Caki2 (cell line): Measurements from ENCODE around the gene TDRD12. TPM values are rescaled to one million over a fixed set of nuclear protein-coding genes. Genes with fewer than 3 reads are reported as not detected.
A peak's percentile ranks its signal among the peaks of the same experiment; 100 is the strongest.
"Not testable (repeated sequence)": the region's sequence is repeated elsewhere in the genome, so short reads cannot be mapped to it uniquely, and the experiment has no call there.

Source experiments
- DNase-seq: peaks from one replicate; pipeline ENCODE4 v3.0.0-alpha.2; 2015; ENCODE audit warnings: low read depth
- in situ Hi-C: cut with HindIII; loops from 2 replicates; pipeline ENCODE4 v1.10.0; 2016; ENCODE audit warnings: low sequenced_read_pairs, low pct_unique_long_range_greater_than_20kb, mixed read lengths
- total RNA-seq: library from RNA; depleted of rRNA; stranded (reverse); fragments of >200 nt; shearing (Covaris generic); gene quantifications from 2 replicates; pipeline ENCODE4 v1.2.3, GENCODE V29; 2014; ENCODE audit warnings: low replicate concordance

TDRD12 gene
- total RNA-seq, 1 experiment from 2014 or later = 4.4 TPM

- in situ Hi-C loops = no loop called here
- peak; percentile 76 for DNase-seq
Observed at GRCh38 chr19:32691952-32692726, 27.4 kb upstream of the TDRD12 start.

GRCh38 chr19:32692727-32693061 is 26.9 kb upstream of the TDRD12 start:
- no peak for DNase-seq
- in situ Hi-C loops = no loop called here

- in situ Hi-C loops = not testable (repeated sequence)
- DNase-seq = peak; percentile 43
Observed at GRCh38 chr19:32693151-32694108, 26.1 kb upstream of the TDRD12 start.

- in situ Hi-C loops, DNase-seq: not testable (repeated sequence)
Observed at GRCh38 chr19:32694316-32694715, 25.3 kb upstream of the TDRD12 start.

- DNase-seq, in situ Hi-C loops: not testable (repeated sequence)
Observed at GRCh38 chr19:32694851-32695250, 24.7 kb upstream of the TDRD12 start.

- in situ Hi-C loops, DNase-seq: not testable (repeated sequence)
Observed at GRCh38 chr19:32695506-32695905, 24.1 kb upstream of the TDRD12 start.

- DNase-seq, in situ Hi-C loops: not testable (repeated sequence)
Observed at GRCh38 chr19:32696771-32697170, 22.8 kb upstream of the TDRD12 start.

GRCh38 chr19:32700129-32700528 is 19.4 kb upstream of the TDRD12 start:
- DNase-seq, in situ Hi-C loops: not testable (repeated sequence)

- in situ Hi-C loops = no loop called here
- no peak for DNase-seq
Observed at GRCh38 chr19:32702010-32702409, 17.6 kb upstream of the TDRD12 start.

- in situ Hi-C loops, DNase-seq: not testable (repeated sequence)
Observed at GRCh38 chr19:32704006-32704405, 15.6 kb upstream of the TDRD12 start.

GRCh38 chr19:32708457-32708856 is 11.1 kb upstream of the TDRD12 start:
- no peak for DNase-seq
- in situ Hi-C loops = no loop called here

GRCh38 chr19:32709032-32709431 is 10.5 kb upstream of the TDRD12 start:
- in situ Hi-C loops = no loop called here
- no peak for DNase-seq

GRCh38 chr19:32711747-32712146 is 7.8 kb upstream of the TDRD12 start:
- DNase-seq = no peak
- in situ Hi-C loops = no loop called here

GRCh38 chr19:32716203-32716602 is 3.4 kb upstream of the TDRD12 start:
- DNase-seq, in situ Hi-C loops: not testable (repeated sequence)

- in situ Hi-C loops = no loop called here
- DNase-seq = no peak
Observed at GRCh38 chr19:32717496-32717895, 2.1 kb upstream of the TDRD12 start.

GRCh38 chr19:32718286-32718685 is 1.3 kb upstream of the TDRD12 start:
- no peak for DNase-seq

GRCh38 chr19:32720216-32720935 is 809 bp downstream of the TDRD12 start:
- in situ Hi-C loops = no loop called here
- DNase-seq = no peak

More at GRCh38 chr19:32718286-32718685, 1.3 kb upstream of the TDRD12 start:
- in situ Hi-C loops = no loop called here

- in situ Hi-C loops = no loop called here
Observed at GRCh38 chr19:32720936-32721250, 1.3 kb downstream of the TDRD12 start.

GRCh38 chr19:32735936-32736335 is 16.4 kb downstream of the TDRD12 start:
- in situ Hi-C loops = no loop called here
- DNase-seq = no peak

More at GRCh38 chr19:32720936-32721250, 1.3 kb downstream of the TDRD12 start:
- DNase-seq = no peak
